Smooth muscle cell (in vitro differentiated cells): ENCODE data around the gene PWWP2B. TPM values are rescaled to one million over a fixed set of nuclear protein-coding genes. Genes with fewer than 3 reads are reported as not detected.

ENCODE experiments used
- DNase-seq: peaks from one replicate; lab custom pipeline; 2025; ENCODE audit not compliant: unreplicated experiment; lab: John Stamatoyannopoulos, UW
- H2AFZ ChIP-seq: fragments of 200-600 bp; sonication (generic); 2 replicates; pipeline ENCODE4 v1.6.0; 2016; ENCODE audit warnings: antibody characterized with exemption, low read depth, mild to moderate bottlenecking
- H3F3A ChIP-seq: fragments of 200-600 bp; sonication (generic); 2 replicates; pipeline ENCODE4 v1.6.0; 2017; ENCODE audit warnings: antibody characterized with exemption, low read depth
- H3K27ac ChIP-seq: fragments of 200-600 bp; sonication (generic); 2 replicates; pipeline ENCODE4 v1.5.1; 2016; ENCODE audit warnings: low read depth, mild to moderate bottlenecking
- H3K27me3 ChIP-seq: fragments of 200-600 bp; sonication (generic); 2 replicates; pipeline ENCODE4 v1.6.1; 2016; ENCODE audit warnings: low read depth, mild to moderate bottlenecking
- H3K36me3 ChIP-seq: fragments of 200-600 bp; sonication (generic); 2 replicates; pipeline ENCODE4 v1.5.1; 2016; ENCODE audit warnings: low read depth
- H3K4me1 ChIP-seq: fragments of 200-600 bp; sonication (generic); 2 replicates; pipeline ENCODE4 v1.5.1; 2016; ENCODE audit warnings: low read depth
- H3K4me2 ChIP-seq: fragments of 200-600 bp; sonication (generic); 2 replicates; pipeline ENCODE4 v1.6.0; 2016; ENCODE audit warnings: mild to moderate bottlenecking
- H3K4me3 ChIP-seq: fragments of 200-600 bp; sonication (generic); 2 replicates; pipeline ENCODE4 v1.5.1; 2016; ENCODE audit warnings: mild to moderate bottlenecking
- H3K79me2 ChIP-seq: fragments of 200-600 bp; sonication (generic); 2 replicates; pipeline ENCODE4 v1.6.0; 2016; ENCODE audit warnings: low read depth, mild to moderate bottlenecking
- H3K9ac ChIP-seq: fragments of 200-600 bp; sonication (generic); 2 replicates; pipeline ENCODE4 v1.6.0; 2016; ENCODE audit warnings: low read depth
- H3K9me3 ChIP-seq: fragments of 200-600 bp; sonication (generic); replicated peaks from 2 replicates; pipeline ENCODE4 v1.5.1; 2016; ENCODE audit warnings: low read depth
- H4K20me1 ChIP-seq: fragments of 200-600 bp; sonication (generic); 2 replicates; pipeline ENCODE4 v1.6.0; 2016; ENCODE audit warnings: low read depth
- CTCF ChIP-seq: fragments of 200-600 bp; sonication (generic); IDR thresholded peaks from 2 replicates; pipeline ENCODE4 v1.5.1; 2017; ENCODE audit warnings: borderline replicate concordance, mild to moderate bottlenecking, antibody characterized with exemption; ENCODE audit not compliant: insufficient read depth, poor library complexity, severe bottlenecking
- WGBS: methylation state at CpG from one replicate; pipeline ENCODE4 v1.1.7; 2016; ENCODE audit warnings: low lambda C conversion rate; 5-methylcytosine and 5-hydroxymethylcytosine counted together
- polyA plus RNA-seq: library from polyadenylated mRNA; unstranded; fragments of >200 nt; fragmentation: Nextera tagmentation; extraction: Ambion mirVana; gene quantifications from 2 replicates; pipeline ENCODE4 v1.2.1, GENCODE V29; 2016
- total RNA-seq: library from RNA; depleted of rRNA; stranded (reverse); fragments of >200 nt; gene quantifications from 2 replicates; pipeline ENCODE4 v1.2.3, GENCODE V29; 2014

PWWP2B gene
- total and polyA plus RNA-seq, 2 experiments from 2014 or later: 8.3 to 13.2 TPM

- Histone ChIP-seq H3K4me3 (no peak overlapping the region), H3K9ac (no peak overlapping the region), H3K27ac (no peak overlapping the region), H3K79me2 (no peaks in the 10 kb centered on the region), H3K9me3 (no peaks in the 10 kb centered on the region), H2AFZ (no peak overlapping the region), H3K4me1 (no peaks in the 10 kb centered on the region), H3K36me3 (no peaks in the 10 kb centered on the region), H4K20me1 (no peaks in the 10 kb centered on the region), H3K27me3 (no peaks in the 10 kb centered on the region), H3K4me2 (no peak overlapping the region), H3F3A (no peaks in the 10 kb centered on the region)
- 93% methylated on average over 18 of the region's 19 CpGs for WGBS
- no peak for TF ChIP-seq CTCF
- DNase-seq: no peak
These were observed 58.5 kb downstream of the PWWP2B start for GRCh38 chr10:132455441-132455971.

GRCh38 chr10:132455986-132456847, 59.2 kb downstream of the PWWP2B start:
- no peak overlapping the region for H3K4me2 ChIP-seq
- no peaks in the 10 kb centered on the region for H3K36me3 ChIP-seq
- no peak for TF ChIP-seq CTCF
- no peaks in the 10 kb centered on the region for H3K79me2 ChIP-seq
- no peak overlapping the region for H3K9ac ChIP-seq
- no peak for DNase-seq
- H3K4me3 ChIP-seq: no peak overlapping the region
- WGBS: 92% methylated on average over 17 of the region's 17 CpGs
- no peak overlapping the region for H3K27ac ChIP-seq
- no peaks in the 10 kb centered on the region for H4K20me1 ChIP-seq
- H3K4me1 ChIP-seq: no peaks in the 10 kb centered on the region
- no peaks in the 10 kb centered on the region for H3F3A ChIP-seq
- no peak overlapping the region for H2AFZ ChIP-seq
- no peaks in the 10 kb centered on the region for H3K27me3 ChIP-seq
- no peaks in the 10 kb centered on the region for H3K9me3 ChIP-seq

GRCh38 chr10:132456881-132457280, 59.9 kb downstream of the PWWP2B start:
- Histone ChIP-seq H3K27me3 (no peaks in the 10 kb centered on the region), H2AFZ (no peak overlapping the region), H3F3A (no peaks in the 10 kb centered on the region), H3K4me3 (no peak overlapping the region), H4K20me1 (no peaks in the 10 kb centered on the region), H3K27ac (no peak overlapping the region), H3K79me2 (no peaks in the 10 kb centered on the region), H3K9ac (no peak overlapping the region), H3K4me2 (no peak overlapping the region), H3K36me3 (no peaks in the 10 kb centered on the region), H3K4me1 (no peaks in the 10 kb centered on the region), H3K9me3 (no peaks in the 10 kb centered on the region)
- DNase-seq: no peak
- 88% methylated on average over 9 of the region's 9 CpGs for WGBS
- TF ChIP-seq CTCF: no peak
